ENCODE results near the gene FDX2. TPM values are rescaled to one million over a fixed set of nuclear protein-coding genes. Genes with fewer than 3 reads are reported as not detected.
A peak's percentile ranks its signal among the peaks of the same experiment; 100 is the strongest.

Gene FDX2
- total RNA-seq, 1 donor: 15.1 TPM

DNA sequence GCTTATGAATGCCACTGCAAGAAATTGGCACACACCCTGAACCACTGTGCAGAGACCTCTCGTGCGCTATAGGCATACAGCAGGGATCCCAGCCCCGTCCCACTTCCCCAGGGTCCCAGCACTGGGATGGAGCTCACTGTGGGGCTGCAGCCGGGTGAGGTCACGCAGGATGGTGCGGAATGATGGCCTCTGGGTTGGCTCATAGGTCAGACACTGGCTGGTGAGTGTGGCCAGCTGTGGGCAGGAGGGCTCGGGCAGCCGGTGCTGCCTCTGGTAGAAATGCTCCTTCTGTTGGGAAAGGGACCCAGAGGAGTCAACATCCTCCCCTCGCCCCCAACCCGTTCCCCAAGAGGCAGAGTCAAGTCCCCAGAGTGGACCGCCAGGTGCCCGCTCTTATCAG lies 40.6 kb upstream of the FDX2 start:
- no peak for DNase-seq (ENCODE audit: low read depth)
- TF ChIP-seq CTCF (IDR thresholded peaks at IDR 0.05; ENCODE audit: insufficient read depth, low read length): no peak
- no peak overlapping the region for H3K4me3 ChIP-seq (ENCODE audit: low read depth, low read length)

DNA sequence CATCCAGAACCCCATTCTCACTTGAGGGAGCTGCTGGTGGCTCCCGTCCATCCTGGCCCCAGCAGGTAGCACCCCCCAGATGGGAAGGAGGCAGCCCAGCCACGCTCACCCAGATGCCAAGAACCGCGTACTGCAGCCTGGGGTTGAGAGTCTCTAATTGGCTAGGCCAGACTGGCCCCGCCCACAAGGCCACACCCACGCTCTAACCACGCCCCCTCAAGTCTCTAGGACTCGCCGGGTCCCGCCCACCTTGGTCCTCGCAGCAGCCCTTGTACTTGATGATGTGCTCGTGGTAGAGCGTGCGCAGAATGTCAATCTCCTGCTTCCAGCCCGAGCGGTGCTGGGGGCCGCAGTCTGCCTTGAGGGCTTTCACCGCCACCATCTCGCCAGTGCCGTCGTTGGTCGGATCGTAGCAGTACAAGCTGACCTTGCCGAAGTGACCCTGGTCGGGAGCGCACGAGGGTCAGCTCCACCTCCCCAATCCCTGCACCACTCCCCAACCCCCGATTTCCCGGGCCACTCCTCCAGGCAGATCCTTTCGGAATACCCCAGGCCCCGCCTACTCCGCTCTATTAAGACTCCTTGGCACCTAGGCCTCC lies 38.1 kb upstream of the FDX2 start:
- no peak for TF ChIP-seq CTCF (IDR thresholded peaks at IDR 0.05; ENCODE audit: insufficient read depth, low read length)
- peak; percentile 12 for DNase-seq (ENCODE audit: low read depth)
- no peak overlapping the region for H3K4me3 ChIP-seq (ENCODE audit: low read depth, low read length)

DNA sequence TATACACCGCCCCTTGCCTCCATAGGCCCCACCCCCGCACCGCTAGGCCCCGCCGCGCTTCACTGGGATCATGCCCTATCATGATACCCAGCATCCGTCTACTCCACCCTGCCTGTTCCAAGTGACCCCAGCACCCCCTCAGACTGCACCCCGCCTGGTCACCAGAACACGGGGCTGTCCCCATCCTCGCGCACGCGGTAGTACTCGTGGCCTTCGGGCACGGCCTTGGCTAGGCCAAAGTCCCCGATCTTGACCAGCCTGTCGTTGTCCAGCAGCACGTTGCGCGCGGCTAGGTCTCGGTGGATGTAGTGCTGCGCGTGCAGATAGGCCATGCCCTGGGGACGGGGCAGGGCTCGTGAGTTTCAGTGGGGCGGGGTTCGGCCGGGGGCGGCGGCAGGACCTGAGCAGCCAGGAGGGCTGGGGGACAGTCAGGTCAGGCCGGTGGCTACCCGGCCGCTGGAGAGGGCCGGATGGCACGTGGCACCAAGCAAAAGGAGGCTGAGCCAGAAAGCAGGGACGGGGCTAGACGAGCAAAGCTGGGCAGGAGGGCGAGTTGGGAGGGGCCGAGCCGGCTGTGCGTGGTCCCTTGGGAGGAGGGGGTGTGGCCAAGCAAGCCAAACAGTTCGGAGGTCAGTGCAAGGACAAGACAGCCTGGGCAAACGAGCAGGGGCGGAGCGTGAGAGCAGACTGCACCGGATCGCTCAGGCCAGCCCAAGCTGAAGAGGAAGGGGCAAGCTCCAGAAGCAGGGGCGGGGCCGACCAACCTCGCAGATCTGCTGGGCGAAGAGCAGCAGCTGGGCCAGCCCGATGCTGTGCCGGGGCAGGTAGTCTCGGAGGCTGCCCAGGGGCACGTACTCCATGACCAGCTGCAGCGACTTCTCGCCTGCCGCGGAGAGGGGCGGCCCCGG lies 37.2 kb upstream of the FDX2 start:
- TF ChIP-seq CTCF (IDR thresholded peaks at IDR 0.05; ENCODE audit: insufficient read depth, low read length): no peak
- no peak overlapping the region for H3K4me3 ChIP-seq (ENCODE audit: low read depth, low read length)
- DNase-seq (ENCODE audit: low read depth): peak; percentile 20

DNA sequence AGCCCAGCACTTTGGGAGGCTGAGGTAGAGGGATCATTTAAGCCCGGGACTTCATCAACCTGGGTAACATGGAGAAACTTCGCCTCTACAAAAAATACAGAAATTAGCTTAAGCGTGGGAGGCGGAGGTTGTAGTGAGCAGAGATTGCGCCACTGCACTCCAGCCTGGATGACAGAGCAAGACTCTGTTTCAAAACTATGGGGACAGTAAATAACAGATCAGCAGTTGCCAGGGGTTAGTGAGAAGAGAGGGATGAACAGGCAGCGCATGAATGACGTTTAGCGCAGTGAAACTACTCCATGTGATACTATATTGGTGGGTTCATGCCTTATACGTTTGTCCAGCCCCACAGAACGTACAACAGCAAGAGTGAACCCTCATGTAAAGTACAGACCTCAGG lies 30.7 kb upstream of the FDX2 start:
- TF ChIP-seq CTCF (IDR thresholded peaks at IDR 0.05; ENCODE audit: insufficient read depth, low read length): no peak
- no peak overlapping the region for H3K4me3 ChIP-seq (ENCODE audit: low read depth, low read length)
- no peak for DNase-seq (ENCODE audit: low read depth)

DNA sequence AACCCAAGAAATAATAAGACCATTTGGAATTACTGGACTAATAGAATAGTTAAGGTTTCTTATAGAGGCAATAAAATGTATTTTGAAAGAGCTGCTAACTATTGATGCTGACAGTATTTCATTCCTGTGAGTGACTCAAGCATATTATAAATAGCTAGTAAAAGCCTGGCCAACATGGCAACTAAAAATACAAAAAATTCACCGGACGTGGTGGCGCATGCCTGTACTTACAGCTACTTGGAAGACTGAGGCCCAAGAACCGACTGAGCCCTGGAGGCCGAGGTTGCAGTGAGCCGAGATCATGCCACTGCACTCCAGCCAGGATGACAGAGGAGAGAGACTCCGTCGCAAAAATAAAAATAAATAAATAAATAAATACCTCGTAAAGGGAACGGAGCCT lies 29.0 kb upstream of the FDX2 start:
- H3K4me3 ChIP-seq (ENCODE audit: low read depth, low read length): no peak overlapping the region
- no peak for TF ChIP-seq CTCF (IDR thresholded peaks at IDR 0.05; ENCODE audit: insufficient read depth, low read length)
- DNase-seq (ENCODE audit: low read depth): no peak

DNA sequence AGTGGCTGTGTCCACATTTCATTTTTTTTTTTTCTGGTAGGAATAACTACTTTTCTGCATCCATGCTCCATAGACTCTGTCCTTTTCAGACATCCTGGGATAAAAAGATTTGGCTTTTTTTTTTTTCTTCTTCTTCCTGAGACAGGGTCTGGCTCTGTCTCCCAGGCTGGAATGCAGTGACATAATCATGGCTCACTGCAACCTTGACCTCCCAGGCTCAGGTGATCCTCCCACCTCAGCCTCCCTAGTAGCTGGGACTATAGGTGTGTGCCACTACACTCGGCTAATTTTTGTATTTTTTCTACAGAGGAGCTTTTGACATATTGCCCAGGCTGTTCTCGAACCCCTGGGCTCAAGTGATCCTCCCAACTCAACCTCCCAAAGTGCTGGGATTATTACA lies 27.7 kb upstream of the FDX2 start:
- no peak overlapping the region for H3K4me3 ChIP-seq (ENCODE audit: low read depth, low read length)
- no peak for DNase-seq (ENCODE audit: low read depth)
- no peak for TF ChIP-seq CTCF (IDR thresholded peaks at IDR 0.05; ENCODE audit: insufficient read depth, low read length)
